ENCODE results near the gene SNX11.

GRCh38 chr17:48066192-48066591 is 41.4 kb upstream of the SNX11 start:
- TF ChIP-seq REST (IDR thresholded peaks at IDR 0.05; ENCODE audit: low read depth) (no peak), RAD21 (IDR thresholded peaks at IDR 0.05; ENCODE audit: low read depth) (no peak), EZH2 (IDR thresholded peaks at IDR 0.05) (no peak), EGR1 (IDR thresholded peaks at IDR 0.05; ENCODE audit: low read depth) (no peak), CTCF (IDR thresholded peaks at IDR 0.05 in 2 of 3, conservative IDR thresholded peaks at IDR 0.05 in 1 of 3; ENCODE audit: borderline replicate concordance in 1 of 3, insufficient read depth in 1 of 3, low read depth in 2 of 3, low read length in 2 of 3) (no peak), ZFX (IDR thresholded peaks at IDR 0.05) (no peak), TCF7L2 (IDR thresholded peaks at IDR 0.05; ENCODE audit: borderline replicate concordance, extremely low read depth, insufficient read depth, insufficient read length) (no peak), MAX (IDR thresholded peaks at IDR 0.05) (no peak), YY1 (IDR thresholded peaks at IDR 0.05; ENCODE audit: extremely low read depth, insufficient replicate concordance, low read depth, low read length) (no peak), EZH2phosphoT487 (IDR thresholded peaks at IDR 0.05; ENCODE audit: borderline replicate concordance) (no peak)
